ENCODE results near the gene GALNS. TPM values are rescaled to one million over a fixed set of nuclear protein-coding genes. Genes with fewer than 3 reads are reported as not detected.

The GALNS gene
- total RNA-seq, 1 donor from 2014 or later, result 32.8 TPM

- H3K4me3 ChIP-seq, result no peak overlapping the region
- no peak for ATAC-seq
- TF ChIP-seq CTCF (IDR thresholded peaks at IDR 0.05), result no peak
- H3K9me3 ChIP-seq, result no peaks in the 10 kb centered on the region
- H3K4me1 ChIP-seq, result no peaks in the 10 kb centered on the region
- H3K36me3 ChIP-seq, result peaks cover 30% of the 10 kb centered on the region
- peaks cover 9% of the 10 kb centered on the region for H3K27me3 ChIP-seq
- intact Hi-C loops (cut with DNase I), result no loop called here
- H3K27ac ChIP-seq, result no peak overlapping the region
- no peak for DNase-seq
Observed at GRCh38 chr16:88865310-88865709, 8.6 kb upstream of the GALNS start.

GRCh38 chr16:88864521-88864920 lies 7.8 kb upstream of the GALNS start:
- TF ChIP-seq CTCF (IDR thresholded peaks at IDR 0.05), result no peak
- Histone ChIP-seq H3K27ac (no peak overlapping the region), H3K4me1 (no peaks in the 10 kb centered on the region), H3K27me3 (peaks cover 2% of the 10 kb centered on the region), H3K4me3 (no peak overlapping the region), H3K36me3 (peaks cover 38% of the 10 kb centered on the region), H3K9me3 (no peaks in the 10 kb centered on the region)
- ATAC-seq (no peak), DNase-seq (no peak)
- intact Hi-C loops (cut with DNase I), result no loop called here

GRCh38 chr16:88864099-88864498 lies 7.4 kb upstream of the GALNS start:
- DNase-seq, result no peak
- no peak for TF ChIP-seq CTCF (IDR thresholded peaks at IDR 0.05)

GRCh38 chr16:88863426-88863825 lies 6.7 kb upstream of the GALNS start:
- DNase-seq (no peak), ATAC-seq (no peak)
- peaks cover 46% of the 10 kb centered on the region for H3K36me3 ChIP-seq
- intact Hi-C loops (cut with DNase I), result no loop called here
- no peak overlapping the region for H3K27ac ChIP-seq
- peaks cover 5% of the 10 kb centered on the region for H3K4me1 ChIP-seq
- no peak for TF ChIP-seq CTCF (IDR thresholded peaks at IDR 0.05)
- no peaks in the 10 kb centered on the region for H3K27me3 ChIP-seq
- no peak overlapping the region for H3K4me3 ChIP-seq
- H3K9me3 ChIP-seq, result no peaks in the 10 kb centered on the region

More at GRCh38 chr16:88864099-88864498, 7.4 kb upstream of the GALNS start:
- peaks cover 42% of the 10 kb centered on the region for H3K36me3 ChIP-seq
- ATAC-seq, result no peak
- peaks cover 2% of the 10 kb centered on the region for H3K4me1 ChIP-seq
- H3K9me3 ChIP-seq, result no peaks in the 10 kb centered on the region
- H3K27me3 ChIP-seq, result no peaks in the 10 kb centered on the region
- no peak overlapping the region for H3K4me3 ChIP-seq
- no peak overlapping the region for H3K27ac ChIP-seq
- intact Hi-C loops (cut with DNase I), result no loop called here

GRCh38 chr16:88862968-88863367 lies 6.2 kb upstream of the GALNS start:
- no peak overlapping the region for H3K27ac ChIP-seq
- ATAC-seq (no peak), DNase-seq (no peak)
- peaks cover 9% of the 10 kb centered on the region for H3K4me1 ChIP-seq
- no peaks in the 10 kb centered on the region for H3K9me3 ChIP-seq
- no peak overlapping the region for H3K4me3 ChIP-seq
- H3K27me3 ChIP-seq, result no peaks in the 10 kb centered on the region
- intact Hi-C loops (cut with DNase I), result no loop called here
- peaks cover 46% of the 10 kb centered on the region for H3K36me3 ChIP-seq
- TF ChIP-seq CTCF (IDR thresholded peaks at IDR 0.05), result no peak

- DNase-seq, result no peak
- H3K27ac ChIP-seq, result no peak overlapping the region
- no peak overlapping the region for H3K4me3 ChIP-seq
- intact Hi-C loops (cut with DNase I), result no loop called here
- TF ChIP-seq CTCF (IDR thresholded peaks at IDR 0.05), result no peak
- peaks cover 46% of the 10 kb centered on the region for H3K36me3 ChIP-seq
- ATAC-seq, result no peak
- H3K4me1 ChIP-seq, result peaks cover 11% of the 10 kb centered on the region
- H3K27me3 ChIP-seq, result no peaks in the 10 kb centered on the region
- H3K9me3 ChIP-seq, result no peaks in the 10 kb centered on the region
Observed at GRCh38 chr16:88861359-88861758, 4.6 kb upstream of the GALNS start.

All from upper lobe of right lung (tissue), 1 donor.